ENCODE measurements around the gene B3GNT3. TPM values are rescaled to one million over a fixed set of nuclear protein-coding genes. Genes with fewer than 3 reads are reported as not detected.
A peak's percentile ranks its signal among the peaks of the same experiment; 100 is the strongest.

Gene B3GNT3
- total and polyA plus RNA-seq, 9 of the 15 experiments (the other 6 are each of a cell fraction or from before 2014, with no cell fraction given): 0.06 to 0.11 (median 0.07) TPM; not detected in 6

DNA sequence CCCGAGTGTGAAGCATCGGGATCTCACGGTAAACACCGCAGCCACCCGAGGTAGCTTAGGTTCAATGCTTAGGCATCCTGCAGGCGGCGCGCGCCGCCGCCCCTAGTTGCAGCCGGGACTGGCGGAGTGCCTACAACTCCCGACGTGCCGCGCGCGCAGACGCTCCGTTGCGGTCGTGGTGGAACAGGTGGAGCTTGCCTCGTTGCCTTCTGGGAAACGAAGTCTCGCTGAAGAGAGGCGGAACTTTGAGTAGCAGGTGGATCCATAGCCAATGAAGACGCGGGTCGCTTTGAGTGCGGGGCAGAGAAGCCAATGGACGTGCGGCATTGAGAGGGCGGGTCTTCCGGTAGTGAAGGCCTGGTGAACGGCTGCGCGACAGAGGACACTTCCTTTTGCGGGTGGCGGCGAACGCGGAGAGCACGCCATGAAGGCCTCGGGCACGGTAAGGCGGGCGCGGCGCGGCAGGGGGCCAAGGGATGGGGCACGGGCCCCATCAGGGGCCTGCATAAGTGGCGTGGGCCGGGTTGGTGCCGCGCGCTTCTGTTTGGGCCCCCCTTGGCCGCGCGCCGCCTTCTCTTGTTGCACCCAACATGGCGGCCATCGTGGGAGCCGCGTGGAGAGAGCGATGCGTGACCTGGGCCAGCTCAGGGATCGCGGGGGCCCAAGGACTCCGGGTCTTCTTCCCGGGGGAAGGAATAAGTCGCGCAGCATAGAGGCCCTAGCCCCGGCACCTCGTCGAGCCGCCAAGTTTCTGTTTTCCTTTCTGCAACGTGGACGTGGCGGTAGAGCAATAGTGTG, 64.8 kb downstream of the B3GNT3 start, which contains the start of gene RPL18A (continued):
- TF ChIP-seq ZNF696 (CRISPR knock-in tag; conservative IDR thresholded peaks at IDR 0.05) (no peak), YY1 (IDR thresholded peaks at IDR 0.05; ENCODE audit: borderline replicate concordance in 1 of 3, control insufficient read depth in 1 of 3, extremely low read depth in 1 of 3, insufficient read depth in 3 of 3, insufficient read length in 1 of 3, insufficient replicate concordance in 2 of 3, low read depth in 1 of 3, low read length in 2 of 3) (peak; percentile 81 to 97 (median 92)), ZNF444 (CRISPR knock-in tag; IDR thresholded peaks at IDR 0.05) (peak; percentile 12; the same call in 1 of the 2 replicates), CREM (IDR thresholded peaks at IDR 0.05; ENCODE audit: low read depth) (peak; percentile 95), RBM15 (IDR thresholded peaks at IDR 0.05; ENCODE audit: insufficient read depth, low read length) (no peak), MAZ (CRISPR knock-in tag; conservative IDR thresholded peaks at IDR 0.05 in 1 of 2, IDR thresholded peaks at IDR 0.05 in 1 of 2) (peak; percentile 66 to 67; a peak in 2 of 4 replicates), LCOR (CRISPR knock-in tag; IDR thresholded peaks at IDR 0.05) (peak; percentile 80), TAF7 (tag; IDR thresholded peaks at IDR 0.05) (peak; percentile 97), POU5F1 (IDR thresholded peaks at IDR 0.05; ENCODE audit: borderline replicate concordance, low read depth, low read length, partially characterized antibody) (peak; percentile 46), L3MBTL2 (IDR thresholded peaks at IDR 0.05) (peak; percentile 62), DPF2 (IDR thresholded peaks at IDR 0.05) (no peak; the same call in 1 of the 2 replicates), ZNF224 (CRISPR knock-in tag; IDR thresholded peaks at IDR 0.05) (no peak; the same call in 1 of the 2 replicates)
- TF ChIP-seq, protein P1, sequence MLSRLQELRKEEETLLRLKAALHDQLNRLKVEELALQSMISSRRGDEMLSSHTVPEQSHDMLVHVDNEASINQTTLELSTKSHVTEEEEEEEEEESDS (CRISPR knock-in tag; IDR thresholded peaks at IDR 0.05): no peak
- TF ChIP-seq, protein P2, sequence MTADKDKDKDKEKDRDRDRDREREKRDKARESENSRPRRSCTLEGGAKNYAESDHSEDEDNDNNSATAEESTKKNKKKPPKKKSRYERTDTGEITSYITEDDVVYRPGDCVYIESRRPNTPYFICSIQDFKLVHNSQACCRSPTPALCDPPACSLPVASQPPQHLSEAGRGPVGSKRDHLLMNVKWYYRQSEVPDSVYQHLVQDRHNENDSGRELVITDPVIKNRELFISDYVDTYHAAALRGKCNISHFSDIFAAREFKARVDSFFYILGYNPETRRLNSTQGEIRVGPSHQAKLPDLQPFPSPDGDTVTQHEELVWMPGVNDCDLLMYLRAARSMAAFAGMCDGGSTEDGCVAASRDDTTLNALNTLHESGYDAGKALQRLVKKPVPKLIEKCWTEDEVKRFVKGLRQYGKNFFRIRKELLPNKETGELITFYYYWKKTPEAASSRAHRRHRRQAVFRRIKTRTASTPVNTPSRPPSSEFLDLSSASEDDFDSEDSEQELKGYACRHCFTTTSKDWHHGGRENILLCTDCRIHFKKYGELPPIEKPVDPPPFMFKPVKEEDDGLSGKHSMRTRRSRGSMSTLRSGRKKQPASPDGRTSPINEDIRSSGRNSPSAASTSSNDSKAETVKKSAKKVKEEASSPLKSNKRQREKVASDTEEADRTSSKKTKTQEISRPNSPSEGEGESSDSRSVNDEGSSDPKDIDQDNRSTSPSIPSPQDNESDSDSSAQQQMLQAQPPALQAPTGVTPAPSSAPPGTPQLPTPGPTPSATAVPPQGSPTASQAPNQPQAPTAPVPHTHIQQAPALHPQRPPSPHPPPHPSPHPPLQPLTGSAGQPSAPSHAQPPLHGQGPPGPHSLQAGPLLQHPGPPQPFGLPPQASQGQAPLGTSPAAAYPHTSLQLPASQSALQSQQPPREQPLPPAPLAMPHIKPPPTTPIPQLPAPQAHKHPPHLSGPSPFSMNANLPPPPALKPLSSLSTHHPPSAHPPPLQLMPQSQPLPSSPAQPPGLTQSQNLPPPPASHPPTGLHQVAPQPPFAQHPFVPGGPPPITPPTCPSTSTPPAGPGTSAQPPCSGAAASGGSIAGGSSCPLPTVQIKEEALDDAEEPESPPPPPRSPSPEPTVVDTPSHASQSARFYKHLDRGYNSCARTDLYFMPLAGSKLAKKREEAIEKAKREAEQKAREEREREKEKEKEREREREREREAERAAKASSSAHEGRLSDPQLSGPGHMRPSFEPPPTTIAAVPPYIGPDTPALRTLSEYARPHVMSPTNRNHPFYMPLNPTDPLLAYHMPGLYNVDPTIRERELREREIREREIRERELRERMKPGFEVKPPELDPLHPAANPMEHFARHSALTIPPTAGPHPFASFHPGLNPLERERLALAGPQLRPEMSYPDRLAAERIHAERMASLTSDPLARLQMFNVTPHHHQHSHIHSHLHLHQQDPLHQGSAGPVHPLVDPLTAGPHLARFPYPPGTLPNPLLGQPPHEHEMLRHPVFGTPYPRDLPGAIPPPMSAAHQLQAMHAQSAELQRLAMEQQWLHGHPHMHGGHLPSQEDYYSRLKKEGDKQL (CRISPR knock-in tag; IDR thresholded peaks at IDR 0.05; ENCODE audit: borderline replicate concordance): no peak
- TF ChIP-seq, protein P3, sequence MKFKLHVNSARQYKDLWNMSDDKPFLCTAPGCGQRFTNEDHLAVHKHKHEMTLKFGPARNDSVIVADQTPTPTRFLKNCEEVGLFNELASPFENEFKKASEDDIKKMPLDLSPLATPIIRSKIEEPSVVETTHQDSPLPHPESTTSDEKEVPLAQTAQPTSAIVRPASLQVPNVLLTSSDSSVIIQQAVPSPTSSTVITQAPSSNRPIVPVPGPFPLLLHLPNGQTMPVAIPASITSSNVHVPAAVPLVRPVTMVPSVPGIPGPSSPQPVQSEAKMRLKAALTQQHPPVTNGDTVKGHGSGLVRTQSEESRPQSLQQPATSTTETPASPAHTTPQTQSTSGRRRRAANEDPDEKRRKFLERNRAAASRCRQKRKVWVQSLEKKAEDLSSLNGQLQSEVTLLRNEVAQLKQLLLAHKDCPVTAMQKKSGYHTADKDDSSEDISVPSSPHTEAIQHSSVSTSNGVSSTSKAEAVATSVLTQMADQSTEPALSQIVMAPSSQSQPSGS (CRISPR knock-in tag; IDR thresholded peaks at IDR 0.05): no peak
- TF ChIP-seq, protein P4, sequence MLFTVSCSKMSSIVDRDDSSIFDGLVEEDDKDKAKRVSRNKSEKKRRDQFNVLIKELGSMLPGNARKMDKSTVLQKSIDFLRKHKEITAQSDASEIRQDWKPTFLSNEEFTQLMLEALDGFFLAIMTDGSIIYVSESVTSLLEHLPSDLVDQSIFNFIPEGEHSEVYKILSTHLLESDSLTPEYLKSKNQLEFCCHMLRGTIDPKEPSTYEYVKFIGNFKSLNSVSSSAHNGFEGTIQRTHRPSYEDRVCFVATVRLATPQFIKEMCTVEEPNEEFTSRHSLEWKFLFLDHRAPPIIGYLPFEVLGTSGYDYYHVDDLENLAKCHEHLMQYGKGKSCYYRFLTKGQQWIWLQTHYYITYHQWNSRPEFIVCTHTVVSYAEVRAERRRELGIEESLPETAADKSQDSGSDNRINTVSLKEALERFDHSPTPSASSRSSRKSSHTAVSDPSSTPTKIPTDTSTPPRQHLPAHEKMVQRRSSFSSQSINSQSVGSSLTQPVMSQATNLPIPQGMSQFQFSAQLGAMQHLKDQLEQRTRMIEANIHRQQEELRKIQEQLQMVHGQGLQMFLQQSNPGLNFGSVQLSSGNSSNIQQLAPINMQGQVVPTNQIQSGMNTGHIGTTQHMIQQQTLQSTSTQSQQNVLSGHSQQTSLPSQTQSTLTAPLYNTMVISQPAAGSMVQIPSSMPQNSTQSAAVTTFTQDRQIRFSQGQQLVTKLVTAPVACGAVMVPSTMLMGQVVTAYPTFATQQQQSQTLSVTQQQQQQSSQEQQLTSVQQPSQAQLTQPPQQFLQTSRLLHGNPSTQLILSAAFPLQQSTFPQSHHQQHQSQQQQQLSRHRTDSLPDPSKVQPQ (CRISPR knock-in tag; IDR thresholded peaks at IDR 0.05; ENCODE audit: borderline replicate concordance): no peak

Data from K562 (cell line).